ENCODE measurements around the gene GALM.

GRCh38 chr2:38704664-38705063 is 38.8 kb downstream of the GALM start:
- no peak for TF ChIP-seq CTCF (IDR thresholded peaks at IDR 0.05 in 8 of 11, conservative IDR thresholded peaks at IDR 0.05 in 3 of 11)
- no peak for TF ChIP-seq POLR2AphosphoS5 (IDR thresholded peaks at IDR 0.05)
- TF ChIP-seq POLR2A (IDR thresholded peaks at IDR 0.05) = no peak

All from spleen (tissue), 7 donors.